Bronchial epithelial cell (primary cell): Measurements from ENCODE around the gene CYP19A1. TPM values are rescaled to one million over a fixed set of nuclear protein-coding genes. Genes with fewer than 3 reads are reported as not detected.

ENCODE experiments used
- DNase-seq: peaks from one replicate; pipeline ENCODE4 v3.0.0-alpha.2; 2010; ENCODE audit warnings: low read depth
- FAIRE-seq: peaks from 2 replicates; lab custom pipeline; 2011; peaks lifted over from hg19 to GRCh38; lab: Jason Lieb, UNC
- H3K27me3 ChIP-seq: 2 replicates; pipeline ENCODE4 v1.5.1; 2011; ENCODE audit warnings: low read length; ENCODE audit not compliant: control insufficient read depth, insufficient read depth
- H3K36me3 ChIP-seq: 2 replicates; pipeline ENCODE4 v1.5.1; 2011; ENCODE audit warnings: low read length; ENCODE audit not compliant: control insufficient read depth, insufficient read depth
- H3K4me3 ChIP-seq: 2 replicates; pipeline ENCODE4 v1.5.1; 2011; ENCODE audit warnings: mild to moderate bottlenecking, low read depth, low read length, control low read depth
- total RNA-seq: library from RNA; depleted of rRNA; stranded (reverse); fragments of >200 nt; gene quantifications from 2 replicates; pipeline ENCODE4 v1.2.1, GENCODE V29; 2014
- TF ChIP-seq, protein P1 (sequence below): IDR thresholded peaks from 2 replicates; pipeline ENCODE4 v1.5.1; 2011; ENCODE audit warnings: mild to moderate bottlenecking, moderate library complexity, low read length, control low read depth, inconsistent platforms; ENCODE audit not compliant: insufficient read depth, severe bottlenecking

Gene CYP19A1
- total RNA-seq, 1 donor from 2014 or later = not detected

DNA sequence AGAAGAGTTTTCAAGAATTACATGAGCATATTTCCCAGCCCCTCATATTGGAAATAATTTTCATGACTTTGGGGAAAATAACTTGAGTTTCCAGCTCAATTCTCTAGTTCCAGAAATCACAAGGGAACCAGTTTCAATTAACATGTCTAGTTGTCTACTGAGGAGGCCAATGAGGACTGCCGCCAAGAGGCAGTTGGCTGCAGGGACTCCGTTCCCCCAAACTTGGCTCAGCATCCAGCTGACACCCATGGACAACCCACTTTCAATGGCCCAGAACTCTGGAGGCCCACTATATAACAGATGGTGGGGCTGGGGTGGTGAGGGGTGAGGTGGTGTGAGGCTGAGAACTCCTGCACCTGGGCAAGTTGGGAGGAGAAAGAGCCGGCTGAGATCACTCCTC, 157.2 kb downstream of the CYP19A1 start:
- no peaks in the 10 kb centered on the region for H3K36me3 ChIP-seq
- peaks cover 3% of the 10 kb centered on the region for H3K27me3 ChIP-seq
- no peak for FAIRE-seq
- TF ChIP-seq, protein P1, sequence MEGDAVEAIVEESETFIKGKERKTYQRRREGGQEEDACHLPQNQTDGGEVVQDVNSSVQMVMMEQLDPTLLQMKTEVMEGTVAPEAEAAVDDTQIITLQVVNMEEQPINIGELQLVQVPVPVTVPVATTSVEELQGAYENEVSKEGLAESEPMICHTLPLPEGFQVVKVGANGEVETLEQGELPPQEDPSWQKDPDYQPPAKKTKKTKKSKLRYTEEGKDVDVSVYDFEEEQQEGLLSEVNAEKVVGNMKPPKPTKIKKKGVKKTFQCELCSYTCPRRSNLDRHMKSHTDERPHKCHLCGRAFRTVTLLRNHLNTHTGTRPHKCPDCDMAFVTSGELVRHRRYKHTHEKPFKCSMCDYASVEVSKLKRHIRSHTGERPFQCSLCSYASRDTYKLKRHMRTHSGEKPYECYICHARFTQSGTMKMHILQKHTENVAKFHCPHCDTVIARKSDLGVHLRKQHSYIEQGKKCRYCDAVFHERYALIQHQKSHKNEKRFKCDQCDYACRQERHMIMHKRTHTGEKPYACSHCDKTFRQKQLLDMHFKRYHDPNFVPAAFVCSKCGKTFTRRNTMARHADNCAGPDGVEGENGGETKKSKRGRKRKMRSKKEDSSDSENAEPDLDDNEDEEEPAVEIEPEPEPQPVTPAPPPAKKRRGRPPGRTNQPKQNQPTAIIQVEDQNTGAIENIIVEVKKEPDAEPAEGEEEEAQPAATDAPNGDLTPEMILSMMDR = no peak
- DNase-seq = no peak
- no peak overlapping the region for H3K4me3 ChIP-seq

DNA sequence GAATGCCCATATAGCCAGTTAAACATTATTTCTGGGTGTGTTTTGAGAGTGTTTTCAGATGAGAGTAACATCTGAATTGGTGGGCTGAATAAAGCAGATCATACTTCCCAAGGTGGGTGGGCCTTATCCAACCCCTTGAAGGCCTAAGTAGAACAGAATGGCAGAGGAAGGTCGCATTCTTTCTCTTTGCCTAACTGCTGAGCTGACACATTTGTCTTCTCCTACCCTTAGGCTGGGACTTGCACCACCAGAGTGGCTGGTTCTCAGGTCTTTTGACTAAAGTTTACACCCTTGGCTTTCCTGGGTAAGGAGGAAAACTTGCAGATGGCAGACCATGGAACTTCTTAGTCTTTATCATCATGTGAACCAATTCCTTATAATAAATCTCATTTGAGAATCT, 157.9 kb downstream of the CYP19A1 start:
- Histone ChIP-seq H3K36me3 (no peaks in the 10 kb centered on the region), H3K27me3 (peaks cover 3% of the 10 kb centered on the region), H3K4me3 (no peak overlapping the region)
- FAIRE-seq (no peak), DNase-seq (no peak)
- TF ChIP-seq, protein P1 = no peak

DNA sequence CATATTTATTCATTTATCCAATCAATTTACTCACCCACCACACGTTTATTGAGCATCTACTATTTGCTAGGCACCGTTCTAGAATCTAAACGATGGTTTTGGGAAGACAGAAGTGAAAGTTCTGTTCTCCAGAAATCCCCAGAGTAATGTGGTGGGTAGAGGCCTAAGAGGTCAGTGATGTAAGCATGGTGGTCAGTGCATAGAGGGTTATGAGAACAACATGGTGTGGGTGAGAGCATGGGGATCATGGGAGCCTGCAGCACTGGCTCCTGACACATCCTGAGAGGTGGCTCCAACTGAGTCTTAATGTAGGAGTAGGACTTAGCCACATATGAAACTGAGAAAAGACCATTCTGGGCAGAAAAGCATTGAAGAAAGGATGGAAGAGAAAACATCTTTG, 158.4 kb downstream of the CYP19A1 start:
- FAIRE-seq = no peak
- no peak overlapping the region for H3K4me3 ChIP-seq
- TF ChIP-seq, protein P1 = no peak
- H3K27me3 ChIP-seq = peaks cover 3% of the 10 kb centered on the region
- H3K36me3 ChIP-seq = no peaks in the 10 kb centered on the region
- no peak for DNase-seq

DNA sequence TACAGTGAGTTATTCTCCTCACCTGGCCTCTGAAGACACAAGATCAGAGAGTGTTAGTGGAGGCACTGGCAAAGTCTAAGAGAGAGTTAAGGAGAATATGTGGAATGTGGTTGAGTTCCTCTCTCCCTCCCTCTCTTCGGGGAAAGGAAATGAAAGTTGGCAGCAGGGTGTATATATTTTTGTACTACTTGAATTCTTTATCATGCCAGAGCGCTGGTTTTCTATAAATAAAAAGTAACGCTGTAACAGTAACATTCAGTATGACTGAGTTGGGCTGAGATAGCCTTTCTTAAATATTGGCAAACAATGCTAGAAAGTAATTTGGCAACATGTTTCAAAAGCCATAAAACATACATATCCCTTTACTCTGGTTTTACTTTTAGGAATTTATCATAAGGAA, 166.2 kb downstream of the CYP19A1 start:
- FAIRE-seq (no peak), DNase-seq (no peak)
- H3K4me3 ChIP-seq = no peak overlapping the region
- no peaks in the 10 kb centered on the region for H3K36me3 ChIP-seq
- H3K27me3 ChIP-seq = no peaks in the 10 kb centered on the region
- TF ChIP-seq, protein P1 = no peak

DNA sequence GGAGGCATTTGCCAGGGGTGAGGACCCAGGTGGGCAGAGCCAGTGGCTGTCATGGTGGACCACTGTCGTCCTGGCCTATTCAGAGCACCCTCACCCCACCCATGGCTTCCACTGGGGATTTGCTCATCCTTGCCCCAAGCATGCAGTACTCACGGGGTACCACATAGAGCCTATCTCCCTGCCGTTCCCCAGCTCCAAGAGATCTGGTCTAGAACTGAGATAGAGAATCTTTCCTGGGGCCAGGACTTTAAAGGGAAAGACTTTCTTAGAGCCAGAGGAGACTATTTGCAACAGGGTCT, 166.8 kb downstream of the CYP19A1 start:
- no peak for FAIRE-seq
- no peaks in the 10 kb centered on the region for H3K27me3 ChIP-seq
- no peak overlapping the region for H3K4me3 ChIP-seq
- no peaks in the 10 kb centered on the region for H3K36me3 ChIP-seq
- TF ChIP-seq, protein P1 = no peak
- no peak for DNase-seq

DNA sequence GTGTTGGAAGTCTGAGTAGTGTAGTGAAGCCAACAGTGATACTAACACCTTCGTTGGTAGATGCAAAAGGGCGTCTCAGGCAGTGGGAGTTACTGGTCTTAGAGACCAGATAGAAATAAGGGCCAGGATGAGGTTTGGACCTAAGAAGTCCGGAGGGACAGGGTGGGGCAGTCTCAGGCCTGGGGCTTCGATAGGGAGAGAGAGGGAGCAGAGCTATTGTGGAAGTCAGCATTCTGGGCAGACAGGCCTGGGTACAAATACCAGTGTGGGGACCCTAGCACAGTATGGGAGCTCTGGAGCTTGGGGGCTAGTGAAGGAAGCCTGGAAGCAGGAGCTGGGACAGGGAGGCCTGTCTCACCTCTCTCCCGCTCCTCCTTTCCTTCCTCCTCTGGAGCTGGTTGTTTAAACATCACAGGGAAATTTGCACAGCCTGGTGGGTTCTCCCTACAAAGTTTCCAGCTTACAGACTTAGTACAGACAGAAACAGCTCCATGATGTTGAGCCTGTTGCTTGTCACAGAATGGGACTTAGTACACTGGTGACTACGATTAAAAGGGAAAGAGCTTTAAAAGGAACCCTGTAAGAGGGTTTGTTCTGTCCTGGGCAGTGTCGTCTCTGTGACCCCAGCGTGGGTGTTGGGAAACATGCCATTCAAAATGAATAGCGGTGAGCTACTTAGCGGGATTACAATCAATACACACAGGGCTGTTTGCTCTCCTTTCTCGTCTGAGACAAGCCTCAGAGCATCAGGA, 167.3 kb downstream of the CYP19A1 start:
- no peak for FAIRE-seq
- Histone ChIP-seq H3K36me3 (no peaks in the 10 kb centered on the region), H3K4me3 (no peak overlapping the region), H3K27me3 (no peaks in the 10 kb centered on the region)
- TF ChIP-seq, protein P1 = no peak
- no peak for DNase-seq
